Epithelial cell of proximal tubule (primary cell): Measurements from ENCODE around the gene DNER. TPM values are rescaled to one million over a fixed set of nuclear protein-coding genes. Genes with fewer than 3 reads are reported as not detected.
"Not testable (repeated sequence)": the region's sequence is repeated elsewhere in the genome, so short reads cannot be mapped to it uniquely, and the experiment has no call there.

Source experiments
- DNase-seq: peaks from one replicate; pipeline ENCODE4 v3.0.0-alpha.2; 2011; ENCODE audit warnings: low read depth
- H3K4me3 ChIP-seq: 2 replicates; pipeline ENCODE4 v1.5.1; 2011; ENCODE audit warnings: low read depth, mild to moderate bottlenecking, low read length
- total RNA-seq: library from RNA; depleted of rRNA; stranded (reverse); fragments of >200 nt; gene quantifications from 2 replicates; pipeline ENCODE4 v1.2.3, GENCODE V29; 2015
- TF ChIP-seq, protein P1 (sequence below): conservative IDR thresholded peaks from 2 replicates; pipeline ENCODE4 v1.5.1; 2012; ENCODE audit warnings: low read depth, mild to moderate bottlenecking, low read length

The DNER gene
- total RNA-seq, 1 donor from 2014 or later = 2.7 TPM

DNA sequence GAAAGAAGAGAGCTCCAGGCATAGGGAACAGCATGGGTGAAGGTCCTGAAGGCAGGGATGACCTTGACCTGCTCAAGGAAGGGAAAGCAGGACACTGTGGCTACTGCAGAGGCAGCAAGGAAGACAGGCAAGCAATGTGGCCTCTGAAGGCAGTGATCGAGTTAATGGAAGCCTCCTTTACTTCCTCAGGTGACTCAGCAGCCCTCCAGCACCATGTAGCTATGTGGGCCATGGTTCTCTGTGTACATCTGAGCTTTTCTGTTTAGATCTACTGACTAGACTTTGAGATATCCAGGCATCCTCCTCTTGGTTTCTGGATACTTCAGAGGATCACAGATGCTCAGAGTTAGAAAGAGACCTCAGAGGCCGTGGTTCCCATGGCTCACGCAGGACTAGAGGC, 336.0 kb downstream of the DNER start:
- TF ChIP-seq, protein P1, sequence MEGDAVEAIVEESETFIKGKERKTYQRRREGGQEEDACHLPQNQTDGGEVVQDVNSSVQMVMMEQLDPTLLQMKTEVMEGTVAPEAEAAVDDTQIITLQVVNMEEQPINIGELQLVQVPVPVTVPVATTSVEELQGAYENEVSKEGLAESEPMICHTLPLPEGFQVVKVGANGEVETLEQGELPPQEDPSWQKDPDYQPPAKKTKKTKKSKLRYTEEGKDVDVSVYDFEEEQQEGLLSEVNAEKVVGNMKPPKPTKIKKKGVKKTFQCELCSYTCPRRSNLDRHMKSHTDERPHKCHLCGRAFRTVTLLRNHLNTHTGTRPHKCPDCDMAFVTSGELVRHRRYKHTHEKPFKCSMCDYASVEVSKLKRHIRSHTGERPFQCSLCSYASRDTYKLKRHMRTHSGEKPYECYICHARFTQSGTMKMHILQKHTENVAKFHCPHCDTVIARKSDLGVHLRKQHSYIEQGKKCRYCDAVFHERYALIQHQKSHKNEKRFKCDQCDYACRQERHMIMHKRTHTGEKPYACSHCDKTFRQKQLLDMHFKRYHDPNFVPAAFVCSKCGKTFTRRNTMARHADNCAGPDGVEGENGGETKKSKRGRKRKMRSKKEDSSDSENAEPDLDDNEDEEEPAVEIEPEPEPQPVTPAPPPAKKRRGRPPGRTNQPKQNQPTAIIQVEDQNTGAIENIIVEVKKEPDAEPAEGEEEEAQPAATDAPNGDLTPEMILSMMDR = no peak
- no peak for DNase-seq
- H3K4me3 ChIP-seq = no peak overlapping the region

DNA sequence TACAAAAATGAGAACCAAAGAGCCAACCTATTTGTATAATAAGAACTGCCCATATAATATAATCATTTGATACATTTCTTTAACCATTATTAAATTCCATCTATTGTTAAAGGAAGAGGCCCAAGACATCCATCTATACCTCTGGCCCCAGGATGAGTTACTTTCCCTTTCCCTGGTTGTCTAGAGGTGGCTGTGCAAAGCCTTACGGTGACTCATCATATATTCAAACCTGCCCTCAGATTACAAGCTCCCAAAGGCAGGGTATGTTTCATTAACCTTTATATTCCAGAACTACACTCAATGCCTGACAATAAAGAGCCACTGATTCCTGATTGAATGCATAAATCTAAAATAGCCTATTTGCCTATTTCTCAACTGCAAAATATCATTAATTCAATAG, 337.5 kb downstream of the DNER start:
- TF ChIP-seq, protein P1 = no peak
- no peak for DNase-seq
- no peak overlapping the region for H3K4me3 ChIP-seq

- TF ChIP-seq, protein P1 = no peak
- DNase-seq = no peak
- H3K4me3 ChIP-seq = no peak overlapping the region
Observed at GRCh38 chr2:229375251-229375650, 339.1 kb downstream of the DNER start.

- DNase-seq = not testable (repeated sequence)
Observed at GRCh38 chr2:229373311-229373710, 341.0 kb downstream of the DNER start.

GRCh38 chr2:229372207-229372606, 342.1 kb downstream of the DNER start:
- no peak for DNase-seq
- TF ChIP-seq, protein P1 = no peak
- no peak overlapping the region for H3K4me3 ChIP-seq

More at GRCh38 chr2:229373311-229373710, 341.0 kb downstream of the DNER start:
- H3K4me3 ChIP-seq = not testable (repeated sequence)

- TF ChIP-seq, protein P1 = no peak
- H3K4me3 ChIP-seq = no peak overlapping the region
- no peak for DNase-seq
Observed at GRCh38 chr2:229371086-229371485, 343.3 kb downstream of the DNER start.

- no peak for DNase-seq
- H3K4me3 ChIP-seq = no peak overlapping the region
- TF ChIP-seq, protein P1 = no peak
Observed at GRCh38 chr2:229370509-229370908, 343.8 kb downstream of the DNER start.
